SU-DHL-6 (cell line): Measurements from ENCODE around the gene FDX1.

Experiments used
- CTCF ChIP-seq: fragments of 200-600 bp; sonication (generic); IDR thresholded peaks from one replicate; pipeline ENCODE4 v1.5.1; 2017; ENCODE audit warnings: antibody characterized with exemption, mild to moderate bottlenecking, low read length, moderate library complexity; ENCODE audit not compliant: insufficient read depth, poor library complexity, severe bottlenecking
- EZH2phosphoT487 ChIP-seq: fragments of 200-600 bp; sonication (generic), shearing (Covaris generic); conservative IDR thresholded peaks from 2 replicates; pipeline ENCODE4 v1.6.1; 2018; ENCODE audit warnings: mild to moderate bottlenecking, antibody characterized with exemption, low read length, moderate library complexity, mixed read lengths

- TF ChIP-seq CTCF (no peak), EZH2phosphoT487 (no peak)
Observed at GRCh38 chr11:110513846-110514437, 84.2 kb downstream of the FDX1 start.
